ENCODE results near the gene PADI4. TPM values are rescaled to one million over a fixed set of nuclear protein-coding genes. Genes with fewer than 3 reads are reported as not detected.

Gene PADI4
- total RNA-seq, 1 experiment from 2014 or later: not detected

GRCh38 chr1:17347769-17348592 is 40.0 kb downstream of the PADI4 start:
- peak; percentile 42 for DNase-seq (ENCODE audit: low spot score)

GRCh38 chr1:17348593-17349234 is 40.7 kb downstream of the PADI4 start:
- no peak for DNase-seq (ENCODE audit: low spot score)

GRCh38 chr1:17350083-17350482 is 42.1 kb downstream of the PADI4 start:
- no peak for DNase-seq (ENCODE audit: low spot score)

- no peak for DNase-seq (ENCODE audit: low spot score)
Measured at GRCh38 chr1:17350928-17351446, 43.0 kb downstream of the PADI4 start.

GRCh38 chr1:17351598-17352324 is 43.8 kb downstream of the PADI4 start:
- DNase-seq (ENCODE audit: low spot score): no peak

DNA sequence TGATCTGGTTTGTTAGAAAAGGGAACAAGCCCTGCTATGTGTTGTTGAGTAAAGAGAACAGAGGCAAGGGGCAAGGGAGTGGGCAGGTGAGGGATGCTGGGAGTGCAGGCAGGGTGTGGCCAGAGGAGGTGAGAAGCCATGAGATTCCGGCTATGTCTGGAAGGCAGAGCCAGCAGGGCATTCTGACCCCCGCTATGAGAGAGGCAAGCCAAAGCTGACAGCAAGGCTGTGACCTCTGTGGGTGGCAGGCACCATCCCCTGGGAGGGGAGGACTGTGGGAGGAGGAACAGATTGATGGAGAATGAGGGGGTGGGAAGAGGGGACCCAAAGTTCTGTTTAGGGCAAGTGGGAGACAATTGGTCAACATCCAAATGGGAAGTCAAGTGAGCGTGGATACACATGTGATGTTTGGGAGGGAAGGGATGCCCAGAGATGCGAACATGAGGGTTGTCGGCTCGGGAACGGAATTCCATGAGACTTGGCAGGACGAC is 44.5 kb downstream of the PADI4 start:
- DNase-seq (ENCODE audit: low spot score): no peak

- DNase-seq (ENCODE audit: low spot score): no peak
Measured at GRCh38 chr1:17355898-17356297, 47.9 kb downstream of the PADI4 start.

GRCh38 chr1:17356387-17357026 is 48.5 kb downstream of the PADI4 start:
- DNase-seq (ENCODE audit: low spot score): no peak

DNA sequence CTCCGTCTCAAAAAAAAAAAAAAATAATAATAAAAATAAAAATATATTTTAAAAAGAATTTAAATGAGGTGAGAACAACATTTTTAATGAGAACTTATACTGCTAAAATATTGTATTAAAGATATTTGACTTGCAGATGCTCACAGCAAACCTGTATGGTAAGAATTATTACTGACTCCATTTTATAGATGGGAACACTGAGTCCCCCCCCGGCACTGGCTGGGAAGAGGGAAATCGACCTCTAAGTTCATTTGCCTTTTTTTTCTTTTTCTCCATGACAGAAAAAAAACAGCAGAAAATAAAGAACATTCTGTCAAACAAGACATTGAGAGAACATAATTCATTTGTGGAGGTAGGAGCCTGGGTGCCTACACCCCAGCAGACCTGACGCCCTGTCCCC is 50.6 kb downstream of the PADI4 start:
- DNase-seq (ENCODE audit: low spot score): no peak

GRCh38 chr1:17359031-17359430 is 51.0 kb downstream of the PADI4 start:
- DNase-seq (ENCODE audit: low spot score): no peak

DNA sequence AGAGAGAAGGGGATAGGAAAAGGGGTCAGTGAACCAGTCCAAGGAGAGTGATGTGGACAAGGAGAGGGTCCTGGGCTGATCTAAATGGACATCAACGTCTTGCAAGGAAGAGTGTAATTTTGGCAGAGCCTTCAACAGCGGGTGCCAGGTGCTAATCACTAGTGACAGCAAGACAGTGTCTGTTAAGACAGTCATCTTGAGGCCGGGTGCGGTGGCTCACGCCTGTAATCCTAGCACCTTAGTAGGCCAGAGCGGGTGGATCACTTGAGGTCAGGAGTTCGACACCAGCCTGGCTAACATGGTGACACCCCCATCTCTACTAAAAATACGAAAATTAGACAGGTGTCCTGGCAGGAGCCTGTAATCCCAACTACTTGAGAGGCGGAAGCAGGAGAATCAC is 51.8 kb downstream of the PADI4 start:
- DNase-seq (ENCODE audit: low spot score): no peak

- no peak for DNase-seq (ENCODE audit: low spot score)
Measured at GRCh38 chr1:17360272-17360956, 52.4 kb downstream of the PADI4 start.

DNA sequence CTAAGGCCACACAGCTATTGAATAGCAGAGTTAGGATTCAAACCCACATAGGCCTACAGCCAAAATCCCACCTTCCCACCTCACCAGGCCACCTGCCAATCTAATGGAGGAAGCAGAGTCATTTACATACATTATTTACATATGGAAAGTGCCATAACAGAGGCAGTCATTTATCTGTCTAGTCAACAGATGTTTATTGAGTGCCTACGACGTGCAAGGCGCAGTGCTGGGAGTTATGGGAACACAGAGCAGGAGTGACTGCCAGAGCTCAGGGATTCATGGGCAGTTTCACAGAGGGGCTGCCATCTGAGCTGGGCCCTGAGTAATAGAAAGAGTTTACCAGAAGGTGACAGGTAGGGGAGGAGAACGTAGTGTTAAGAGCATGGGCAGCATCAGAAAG is 53.7 kb downstream of the PADI4 start:
- DNase-seq (ENCODE audit: low spot score): no peak

DNA sequence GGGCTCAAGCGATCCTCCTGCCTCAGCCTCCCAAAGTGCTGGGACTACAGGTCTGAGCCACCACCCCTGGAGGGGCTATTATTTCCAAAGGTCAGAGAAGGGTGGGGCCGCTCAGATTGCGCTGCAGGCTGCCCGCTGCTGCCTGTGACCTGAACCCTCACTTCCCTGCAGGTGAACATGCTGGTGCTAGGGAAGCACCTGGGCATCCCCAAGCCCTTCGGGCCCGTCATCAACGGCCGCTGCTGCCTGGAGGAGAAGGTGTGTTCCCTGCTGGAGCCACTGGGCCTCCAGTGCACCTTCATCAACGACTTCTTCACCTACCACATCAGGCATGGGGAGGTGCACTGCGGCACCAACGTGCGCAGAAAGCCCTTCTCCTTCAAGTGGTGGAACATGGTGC is 55.4 kb downstream of the PADI4 start:
- no peak for DNase-seq (ENCODE audit: low spot score)

- DNase-seq (ENCODE audit: low spot score): no peak
Measured at GRCh38 chr1:17363771-17364170, 55.8 kb downstream of the PADI4 start.

DNA sequence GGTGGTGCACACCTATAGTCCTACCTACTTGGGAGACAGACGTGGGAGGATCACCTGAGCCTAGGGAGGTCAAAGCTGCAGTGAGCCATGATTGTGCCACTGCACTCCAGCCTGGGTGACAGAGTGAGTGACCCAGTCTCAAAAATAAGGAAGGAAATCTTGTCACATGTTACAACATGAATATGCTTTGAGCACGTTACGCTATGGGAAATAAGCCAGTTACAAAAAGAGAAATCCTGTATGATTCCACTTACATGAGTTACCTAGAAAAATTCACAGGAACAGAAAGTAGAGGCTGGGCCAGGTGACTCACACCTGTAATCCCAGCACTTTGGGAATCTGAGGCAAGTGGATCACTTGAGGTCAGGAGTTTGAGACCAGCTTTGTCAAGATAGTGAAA is 57.3 kb downstream of the PADI4 start:
- no peak for DNase-seq (ENCODE audit: low spot score)

DNA sequence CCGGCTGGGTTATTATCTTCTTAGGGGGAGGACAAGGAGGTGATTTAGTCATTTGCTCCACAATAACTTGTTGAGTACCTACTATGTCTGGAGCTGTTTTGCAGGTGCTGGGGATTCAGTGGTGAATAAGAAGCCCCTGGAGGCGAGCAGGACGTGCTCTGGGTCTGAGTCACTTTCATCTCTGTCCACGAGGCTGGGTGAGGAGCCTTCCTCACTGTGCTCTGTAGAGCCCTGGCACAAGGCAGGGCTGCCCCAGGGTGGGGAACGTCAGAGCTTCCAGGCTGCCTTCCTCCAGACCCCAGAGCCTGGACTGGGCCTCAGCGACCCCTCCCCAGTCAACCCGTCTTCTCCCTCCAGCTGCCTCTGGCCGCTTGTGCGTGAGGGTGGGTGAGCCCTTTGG is 61.5 kb downstream of the PADI4 start:
- no peak for DNase-seq (ENCODE audit: low spot score)

DNA sequence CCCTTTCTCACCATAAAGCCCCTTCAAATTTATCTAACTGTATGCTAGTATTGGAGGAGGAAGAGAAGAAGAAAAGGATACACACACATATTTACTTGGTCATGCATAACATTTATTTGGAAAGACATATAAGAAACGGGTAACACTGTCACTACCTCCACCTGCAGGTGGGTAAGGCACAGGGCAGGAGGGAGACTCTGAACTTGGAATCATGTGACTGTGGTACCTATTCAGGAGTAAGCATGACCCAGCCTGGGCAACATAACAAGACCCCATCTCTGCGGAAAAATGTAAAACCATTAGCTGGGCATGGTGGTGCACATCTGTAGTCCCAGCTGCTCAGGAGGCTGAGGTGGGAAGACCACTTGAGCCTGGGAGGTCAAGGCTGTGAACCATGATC is 62.6 kb downstream of the PADI4 start:
- peak; percentile 52 for DNase-seq (ENCODE audit: low spot score)

- DNase-seq (ENCODE audit: low spot score): no peak
Measured at GRCh38 chr1:17371896-17372295, 63.9 kb downstream of the PADI4 start, which contains the start of gene PADI6. PADI6 (plus strand) TSS chr1:17372196; CDS start chr1:17372246, 50 bp downstream.

- DNase-seq (ENCODE audit: low spot score): no peak
Measured at GRCh38 chr1:17372955-17373354, 65.0 kb downstream of the PADI4 start.

GRCh38 chr1:17375651-17376050 is 67.7 kb downstream of the PADI4 start:
- no peak for DNase-seq (ENCODE audit: low spot score)
